Astrocyte of the spinal cord (primary cell): ENCODE data around the gene LRRTM4.
"Not testable (repeated sequence)": the region's sequence is repeated elsewhere in the genome, so short reads cannot be mapped to it uniquely, and the experiment has no call there.

Experiments
- DNase-seq: peaks from one replicate; pipeline ENCODE4 v3.0.0; 2011; ENCODE audit warnings: low read depth, low spot score
- H3K4me3 ChIP-seq: 2 replicates; pipeline ENCODE4 v1.5.1; 2011; ENCODE audit warnings: low read depth, mild to moderate bottlenecking, low read length, moderate library complexity
- in situ Hi-C: cut with HindIII; loops from 2 replicates; pipeline ENCODE4 v1.10.0; 2017; ENCODE audit warnings: low sequenced_read_pairs
- TF ChIP-seq, protein P1 (sequence below): IDR thresholded peaks from 2 replicates; pipeline ENCODE4 v1.5.1; 2012; ENCODE audit warnings: low read depth, mild to moderate bottlenecking, low read length, inconsistent platforms

Gene LRRTM4

GRCh38 chr2:77161009-77161408 is 361.2 kb downstream of the LRRTM4 start:
- TF ChIP-seq, protein P1, sequence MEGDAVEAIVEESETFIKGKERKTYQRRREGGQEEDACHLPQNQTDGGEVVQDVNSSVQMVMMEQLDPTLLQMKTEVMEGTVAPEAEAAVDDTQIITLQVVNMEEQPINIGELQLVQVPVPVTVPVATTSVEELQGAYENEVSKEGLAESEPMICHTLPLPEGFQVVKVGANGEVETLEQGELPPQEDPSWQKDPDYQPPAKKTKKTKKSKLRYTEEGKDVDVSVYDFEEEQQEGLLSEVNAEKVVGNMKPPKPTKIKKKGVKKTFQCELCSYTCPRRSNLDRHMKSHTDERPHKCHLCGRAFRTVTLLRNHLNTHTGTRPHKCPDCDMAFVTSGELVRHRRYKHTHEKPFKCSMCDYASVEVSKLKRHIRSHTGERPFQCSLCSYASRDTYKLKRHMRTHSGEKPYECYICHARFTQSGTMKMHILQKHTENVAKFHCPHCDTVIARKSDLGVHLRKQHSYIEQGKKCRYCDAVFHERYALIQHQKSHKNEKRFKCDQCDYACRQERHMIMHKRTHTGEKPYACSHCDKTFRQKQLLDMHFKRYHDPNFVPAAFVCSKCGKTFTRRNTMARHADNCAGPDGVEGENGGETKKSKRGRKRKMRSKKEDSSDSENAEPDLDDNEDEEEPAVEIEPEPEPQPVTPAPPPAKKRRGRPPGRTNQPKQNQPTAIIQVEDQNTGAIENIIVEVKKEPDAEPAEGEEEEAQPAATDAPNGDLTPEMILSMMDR, result no peak
- no peak overlapping the region for H3K4me3 ChIP-seq
- in situ Hi-C loops, result no loop called here
- DNase-seq, result peak; percentile 87

DNA sequence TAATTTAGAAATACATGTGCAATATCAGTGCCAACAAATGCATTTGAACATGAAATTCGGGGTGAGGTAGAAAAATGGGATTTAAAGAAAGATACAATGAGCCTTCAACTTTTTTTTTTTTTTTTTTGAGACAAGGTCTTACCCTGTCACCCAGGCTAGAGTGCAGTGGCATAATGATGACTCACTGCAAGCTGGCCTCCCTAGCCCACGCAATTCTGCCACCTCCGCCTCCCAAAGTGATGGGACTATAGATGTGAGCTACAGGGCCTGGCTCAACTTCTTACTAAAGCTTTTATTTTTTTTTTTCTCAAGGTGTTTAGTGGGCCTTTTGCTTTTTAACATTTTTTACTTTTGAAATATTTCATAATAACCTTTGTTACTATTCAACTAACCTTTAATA is 365.6 kb downstream of the LRRTM4 start:
- in situ Hi-C loops, result no loop called here
- DNase-seq, result no peak
- no peak overlapping the region for H3K4me3 ChIP-seq
- TF ChIP-seq, protein P1, result no peak

- no peak overlapping the region for H3K4me3 ChIP-seq
- no peak for DNase-seq
- in situ Hi-C loops, result no loop called here
- TF ChIP-seq, protein P1, result no peak
Measured at GRCh38 chr2:77155511-77155910, 366.7 kb downstream of the LRRTM4 start.

- no peak for DNase-seq
- in situ Hi-C loops, result no loop called here
- TF ChIP-seq, protein P1, result no peak
- H3K4me3 ChIP-seq, result no peak overlapping the region
Measured at GRCh38 chr2:77149565-77149964, 372.6 kb downstream of the LRRTM4 start.

DNA sequence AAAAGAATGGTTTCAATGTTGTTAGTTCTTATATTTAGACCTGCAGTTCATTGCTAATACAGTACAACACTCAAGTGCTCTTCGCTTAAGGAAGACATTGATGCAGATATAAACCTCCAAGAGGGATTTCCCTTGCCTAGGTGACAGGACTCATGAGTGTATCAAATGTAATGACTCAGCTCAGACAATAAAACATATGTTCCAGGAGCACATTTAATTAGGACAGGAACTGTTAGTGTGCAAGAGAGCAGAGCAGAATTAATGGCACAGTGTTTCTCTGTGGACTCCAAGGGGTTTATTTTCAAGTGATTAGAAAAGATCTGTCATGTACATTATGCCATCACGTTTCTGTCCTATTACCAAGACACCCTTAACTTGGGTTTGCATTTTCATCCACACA is 375.0 kb downstream of the LRRTM4 start:
- H3K4me3 ChIP-seq, result no peak overlapping the region
- no peak for DNase-seq
- TF ChIP-seq, protein P1, result no peak
- in situ Hi-C loops, result no loop called here

DNA sequence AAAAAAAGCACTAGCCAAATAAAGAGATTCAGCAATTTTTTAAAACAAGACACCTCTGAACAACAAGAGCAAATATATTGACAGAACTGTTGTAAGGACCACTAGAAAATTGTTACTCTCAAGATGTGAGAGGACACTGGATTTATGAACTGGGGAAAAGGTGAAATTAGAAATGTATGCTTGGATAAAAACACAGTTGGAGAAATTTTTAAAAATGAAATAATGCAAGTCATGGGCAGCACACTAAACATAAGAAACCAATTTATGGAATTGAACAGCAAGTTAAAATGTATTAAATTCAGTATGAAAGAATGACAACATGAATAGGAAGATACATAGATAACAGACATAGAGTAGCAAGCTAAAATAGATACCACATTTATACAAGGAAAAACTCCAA is 377.4 kb downstream of the LRRTM4 start:
- TF ChIP-seq, protein P1, result no peak
- in situ Hi-C loops, result no loop called here
- no peak for DNase-seq
- H3K4me3 ChIP-seq, result no peak overlapping the region

DNA sequence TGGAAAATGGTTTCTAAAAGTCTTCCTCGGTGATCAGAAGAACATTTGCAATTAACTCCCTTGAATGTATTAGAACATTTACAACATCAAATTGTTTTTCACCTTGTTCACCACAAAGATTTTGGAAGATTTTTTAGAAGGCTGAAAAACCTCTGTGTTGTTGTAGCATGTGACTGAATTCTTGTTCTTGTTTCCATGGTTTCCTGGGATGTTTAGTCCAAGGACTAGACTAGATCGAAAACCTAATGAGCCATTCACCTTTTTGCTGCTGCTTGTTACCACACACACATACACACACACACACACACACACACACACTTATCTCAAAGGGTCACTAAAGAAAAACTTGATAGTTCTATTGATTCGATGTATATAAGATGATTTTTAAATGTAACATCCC is 380.0 kb downstream of the LRRTM4 start:
- TF ChIP-seq, protein P1, result no peak
- in situ Hi-C loops, result no loop called here
- H3K4me3 ChIP-seq, result no peak overlapping the region
- DNase-seq, result no peak

GRCh38 chr2:77128479-77128878 is 393.7 kb downstream of the LRRTM4 start:
- H3K4me3 ChIP-seq, DNase-seq, in situ Hi-C loops: not testable (repeated sequence)
